ENCODE measurements around the gene SAXO1. TPM values are rescaled to one million over a fixed set of nuclear protein-coding genes. Genes with fewer than 3 reads are reported as not detected.

Gene SAXO1
- total RNA-seq, 1 donor from 2014 or later, result 0.02 TPM

GRCh38 chr9:19049917-19050636, 17.1 kb upstream of the SAXO1 start:
- Mint-ChIP-seq H3K27me3 (no peaks in the 10 kb centered on the region), H3K27ac (peak overlapping the region; percentile 97), H3K4me1 (peaks cover 46% of the 10 kb centered on the region), H3K4me3 (peak overlapping the region; percentile 91), H3K36me3 (ENCODE audit: low read depth) (peaks cover 13% of the 10 kb centered on the region), H3K9me3 (no peaks in the 10 kb centered on the region)
- ATAC-seq (ENCODE audit: low read depth), result no peak
- no peak for DNase-seq
- TF ChIP-seq, protein P1, sequence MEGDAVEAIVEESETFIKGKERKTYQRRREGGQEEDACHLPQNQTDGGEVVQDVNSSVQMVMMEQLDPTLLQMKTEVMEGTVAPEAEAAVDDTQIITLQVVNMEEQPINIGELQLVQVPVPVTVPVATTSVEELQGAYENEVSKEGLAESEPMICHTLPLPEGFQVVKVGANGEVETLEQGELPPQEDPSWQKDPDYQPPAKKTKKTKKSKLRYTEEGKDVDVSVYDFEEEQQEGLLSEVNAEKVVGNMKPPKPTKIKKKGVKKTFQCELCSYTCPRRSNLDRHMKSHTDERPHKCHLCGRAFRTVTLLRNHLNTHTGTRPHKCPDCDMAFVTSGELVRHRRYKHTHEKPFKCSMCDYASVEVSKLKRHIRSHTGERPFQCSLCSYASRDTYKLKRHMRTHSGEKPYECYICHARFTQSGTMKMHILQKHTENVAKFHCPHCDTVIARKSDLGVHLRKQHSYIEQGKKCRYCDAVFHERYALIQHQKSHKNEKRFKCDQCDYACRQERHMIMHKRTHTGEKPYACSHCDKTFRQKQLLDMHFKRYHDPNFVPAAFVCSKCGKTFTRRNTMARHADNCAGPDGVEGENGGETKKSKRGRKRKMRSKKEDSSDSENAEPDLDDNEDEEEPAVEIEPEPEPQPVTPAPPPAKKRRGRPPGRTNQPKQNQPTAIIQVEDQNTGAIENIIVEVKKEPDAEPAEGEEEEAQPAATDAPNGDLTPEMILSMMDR (IDR thresholded peaks at IDR 0.05), result no peak
- POLR2A ChIA-PET, result interaction anchor here (0.6 to 2.3 kb wide), 5 partner anchors 34 to 330 kb away, joined by 3 to 19 read pairs (median 5); partner anchors contain the start of genes DENND4C and RPS6
- intact Hi-C loops (cut with micrococcal nuclease), result loop anchor here (1.0 to 2.0 kb wide), 9 partner anchors 52 to 1635 kb away; partner anchors contain the start of genes DENND4C, FOCAD, HAUS6 and MLLT3
- CTCF ChIA-PET, result interaction anchor here (1.1 to 2.9 kb wide), 3 partner anchors 36 to 407 kb away, joined by 4 to 26 read pairs (median 26); no protein-coding TSS in a partner anchor

- Mint-ChIP-seq H3K4me3 (peak within 1 kb of the TSS; percentile 91), H3K27ac (peak within 1 kb of the TSS; percentile 97), H3K4me1 (peaks cover 46% of the 10 kb centered on the region), H3K9me3 (no peaks in the 10 kb centered on the region), H3K27me3 (no peaks in the 10 kb centered on the region), H3K36me3 (ENCODE audit: low read depth) (peaks cover 13% of the 10 kb centered on the region)
- TF ChIP-seq, protein P1 (IDR thresholded peaks at IDR 0.05), result no peak
- intact Hi-C loops (cut with micrococcal nuclease), result loop anchor here (1.0 to 2.0 kb wide), 9 partner anchors 53 to 1636 kb away; partner anchors contain the start of genes DENND4C, FOCAD, HAUS6 and MLLT3
- peak; percentile 90 for ATAC-seq (ENCODE audit: low read depth)
- ChIA-PET POLR2A (interaction anchor here (0.6 to 2.3 kb wide), 19 partner anchors 13 to 1635 kb away, joined by 3 to 19 read pairs (median 5); partner anchors contain the start of genes DENND4C, FOCAD and RPS6), CTCF (interaction anchor here (0.6 to 2.9 kb wide), 13 partner anchors 20 to 415 kb away, joined by 3 to 26 read pairs (median 4); partner anchors contain the start of gene DENND4C)
- DNase-seq, result peak; percentile 98
Observed at GRCh38 chr9:19048966-19049916, 16.2 kb upstream of the SAXO1 start, which contains the start of gene RRAGA. TSS of gene RRAGA (plus strand) at chr9:19049427. CDS start at chr9:19049660, 233 bp downstream.

- Mint-ChIP-seq H3K27ac (no peak overlapping the region), H3K9me3 (no peaks in the 10 kb centered on the region), H3K36me3 (ENCODE audit: low read depth) (no peaks in the 10 kb centered on the region), H3K27me3 (peaks cover 6% of the 10 kb centered on the region), H3K4me1 (no peaks in the 10 kb centered on the region), H3K4me3 (no peak overlapping the region)
- ATAC-seq (ENCODE audit: low read depth) (no peak), DNase-seq (no peak)
- intact Hi-C loops (cut with micrococcal nuclease), result no loop called here
- ChIA-PET POLR2A (no interaction called here), CTCF (no interaction called here)
- TF ChIP-seq, protein P1 (IDR thresholded peaks at IDR 0.05), result no peak
Observed at GRCh38 chr9:19036611-19037010, 3.6 kb upstream of the SAXO1 start.

DNA sequence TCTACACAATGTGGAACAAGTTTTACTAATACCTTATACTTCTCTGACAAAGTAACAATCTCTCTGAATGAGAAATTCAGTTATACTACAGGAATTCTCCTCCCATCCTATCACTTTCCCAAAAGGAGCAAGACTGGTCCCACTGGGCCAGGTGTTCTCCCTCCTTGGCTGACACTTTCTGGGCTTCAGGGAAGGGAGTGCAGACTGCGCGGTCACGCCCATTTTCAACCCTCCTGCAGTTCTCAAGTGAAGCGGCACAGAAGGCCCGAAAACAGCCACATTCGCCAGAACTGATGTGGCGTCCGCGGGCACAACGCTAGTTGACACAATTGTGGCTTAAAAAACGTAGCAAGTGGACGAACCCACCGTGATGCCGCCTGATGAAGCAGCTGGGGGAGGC, 603 bp downstream of the SAXO1 start:
- TF ChIP-seq, protein P1 (IDR thresholded peaks at IDR 0.05), result no peak
- Mint-ChIP-seq H3K4me1 (peaks cover 2% of the 10 kb centered on the region), H3K36me3 (ENCODE audit: low read depth) (no peaks in the 10 kb centered on the region), H3K27me3 (peaks cover 10% of the 10 kb centered on the region), H3K27ac (no peak overlapping the region), H3K9me3 (no peaks in the 10 kb centered on the region), H3K4me3 (no peak overlapping the region)
- intact Hi-C loops (cut with micrococcal nuclease), result no loop called here
- ChIA-PET POLR2A (no interaction called here), CTCF (no interaction called here)
- no peak for DNase-seq
- ATAC-seq (ENCODE audit: low read depth), result no peak
